Measurements from ENCODE around the gene CSNK2A3.

Gene CSNK2A3

GRCh38 chr11:11390068-11390771 is 37.2 kb upstream of the CSNK2A3 start:
- peaks cover 0 to 7% of the 10 kb centered on the region in 2 donors for H3K4me1 ChIP-seq (ENCODE audit: control insufficient read depth in 1 of 2, insufficient read depth in 2 of 2, low read length in 2 of 2)
- H3K36me3 ChIP-seq (ENCODE audit: control insufficient read depth in 1 of 2, insufficient read depth in 2 of 2, low read length in 2 of 2) = no peaks in the 10 kb centered on the region
- no peaks in the 10 kb centered on the region for H3K9me3 ChIP-seq (ENCODE audit: control insufficient read depth in 1 of 2, low read length in 2 of 2)
- H3K27ac ChIP-seq (ENCODE audit: low read length) = no peak overlapping the region
- H3K4me3 ChIP-seq (ENCODE audit: low read depth in 1 of 2, low read length in 2 of 2) = no peak overlapping the region
- no peaks in the 10 kb centered on the region for H3K27me3 ChIP-seq (ENCODE audit: low read depth, low read length)

- peaks cover 0 to 7% of the 10 kb centered on the region in 2 donors for H3K4me1 ChIP-seq (ENCODE audit: control insufficient read depth in 1 of 2, insufficient read depth in 2 of 2, low read length in 2 of 2)
- H3K36me3 ChIP-seq (ENCODE audit: control insufficient read depth in 1 of 2, insufficient read depth in 2 of 2, low read length in 2 of 2) = no peaks in the 10 kb centered on the region
Measured at GRCh38 chr11:11389238-11389637, 36.2 kb upstream of the CSNK2A3 start.

GRCh38 chr11:11387622-11388305 is 34.7 kb upstream of the CSNK2A3 start:
- H3K4me3 ChIP-seq (ENCODE audit: low read depth in 1 of 2, low read length in 2 of 2) = no peak overlapping the region
- H3K27me3 ChIP-seq (ENCODE audit: low read depth, low read length) = no peaks in the 10 kb centered on the region
- H3K36me3 ChIP-seq (ENCODE audit: control insufficient read depth in 1 of 2, insufficient read depth in 2 of 2, low read length in 2 of 2) = no peaks in the 10 kb centered on the region
- H3K4me1 ChIP-seq (ENCODE audit: control insufficient read depth in 1 of 2, insufficient read depth in 2 of 2, low read length in 2 of 2) = peaks cover 0 to 7% of the 10 kb centered on the region in 2 donors
- no peak overlapping the region for H3K27ac ChIP-seq (ENCODE audit: low read length)
- H3K9me3 ChIP-seq (ENCODE audit: control insufficient read depth in 1 of 2, low read length in 2 of 2) = no peaks in the 10 kb centered on the region

More at GRCh38 chr11:11389238-11389637, 36.2 kb upstream of the CSNK2A3 start:
- no peaks in the 10 kb centered on the region for H3K9me3 ChIP-seq (ENCODE audit: control insufficient read depth in 1 of 2, low read length in 2 of 2)
- H3K4me3 ChIP-seq (ENCODE audit: low read depth in 1 of 2, low read length in 2 of 2) = no peak overlapping the region
- no peak overlapping the region for H3K27ac ChIP-seq (ENCODE audit: low read length)
- no peaks in the 10 kb centered on the region for H3K27me3 ChIP-seq (ENCODE audit: low read depth, low read length)

GRCh38 chr11:11387207-11387606 is 34.2 kb upstream of the CSNK2A3 start:
- Histone ChIP-seq H3K4me1 (ENCODE audit: control insufficient read depth in 1 of 2, insufficient read depth in 2 of 2, low read length in 2 of 2) (peaks cover 0 to 7% of the 10 kb centered on the region in 2 donors), H3K27ac (ENCODE audit: low read length) (no peak overlapping the region), H3K9me3 (ENCODE audit: control insufficient read depth in 1 of 2, low read length in 2 of 2) (no peaks in the 10 kb centered on the region), H3K36me3 (ENCODE audit: control insufficient read depth in 1 of 2, insufficient read depth in 2 of 2, low read length in 2 of 2) (no peaks in the 10 kb centered on the region), H3K27me3 (ENCODE audit: low read depth, low read length) (no peaks in the 10 kb centered on the region), H3K4me3 (ENCODE audit: low read depth in 1 of 2, low read length in 2 of 2) (no peak overlapping the region)

- no peak overlapping the region for H3K4me3 ChIP-seq (ENCODE audit: low read depth in 1 of 2, low read length in 2 of 2)
- no peaks in the 10 kb centered on the region for H3K27me3 ChIP-seq (ENCODE audit: low read depth, low read length)
- H3K36me3 ChIP-seq (ENCODE audit: control insufficient read depth in 1 of 2, insufficient read depth in 2 of 2, low read length in 2 of 2) = no peaks in the 10 kb centered on the region
Measured at GRCh38 chr11:11384829-11385228, 31.8 kb upstream of the CSNK2A3 start.

GRCh38 chr11:11383995-11384394 is 30.9 kb upstream of the CSNK2A3 start:
- H3K4me1 ChIP-seq (ENCODE audit: control insufficient read depth in 1 of 2, insufficient read depth in 2 of 2, low read length in 2 of 2) = no peaks in the 10 kb centered on the region
- no peaks in the 10 kb centered on the region for H3K9me3 ChIP-seq (ENCODE audit: control insufficient read depth in 1 of 2, low read length in 2 of 2)
- H3K27me3 ChIP-seq (ENCODE audit: low read depth, low read length) = no peaks in the 10 kb centered on the region
- H3K36me3 ChIP-seq (ENCODE audit: control insufficient read depth in 1 of 2, insufficient read depth in 2 of 2, low read length in 2 of 2) = no peaks in the 10 kb centered on the region
- no peak overlapping the region for H3K4me3 ChIP-seq (ENCODE audit: low read depth in 1 of 2, low read length in 2 of 2)
- no peak overlapping the region for H3K27ac ChIP-seq (ENCODE audit: low read length)

More at GRCh38 chr11:11384829-11385228, 31.8 kb upstream of the CSNK2A3 start:
- H3K9me3 ChIP-seq (ENCODE audit: control insufficient read depth in 1 of 2, low read length in 2 of 2) = no peaks in the 10 kb centered on the region
- H3K27ac ChIP-seq (ENCODE audit: low read length) = no peak overlapping the region
- H3K4me1 ChIP-seq (ENCODE audit: control insufficient read depth in 1 of 2, insufficient read depth in 2 of 2, low read length in 2 of 2) = no peaks in the 10 kb centered on the region

GRCh38 chr11:11382858-11383532 is 29.9 kb upstream of the CSNK2A3 start:
- Histone ChIP-seq H3K4me1 (ENCODE audit: control insufficient read depth in 1 of 2, insufficient read depth in 2 of 2, low read length in 2 of 2) (no peaks in the 10 kb centered on the region), H3K27me3 (ENCODE audit: low read depth, low read length) (no peaks in the 10 kb centered on the region), H3K27ac (ENCODE audit: low read length) (no peak overlapping the region), H3K36me3 (ENCODE audit: control insufficient read depth in 1 of 2, insufficient read depth in 2 of 2, low read length in 2 of 2) (no peaks in the 10 kb centered on the region), H3K9me3 (ENCODE audit: control insufficient read depth in 1 of 2, low read length in 2 of 2) (no peaks in the 10 kb centered on the region), H3K4me3 (ENCODE audit: low read depth in 1 of 2, low read length in 2 of 2) (no peak overlapping the region)

GRCh38 chr11:11381471-11382105 is 28.5 kb upstream of the CSNK2A3 start:
- Histone ChIP-seq H3K4me1 (ENCODE audit: control insufficient read depth in 1 of 2, insufficient read depth in 2 of 2, low read length in 2 of 2) (no peaks in the 10 kb centered on the region), H3K9me3 (ENCODE audit: control insufficient read depth in 1 of 2, low read length in 2 of 2) (no peaks in the 10 kb centered on the region), H3K27ac (ENCODE audit: low read length) (no peak overlapping the region), H3K4me3 (ENCODE audit: low read depth in 1 of 2, low read length in 2 of 2) (no peak overlapping the region), H3K36me3 (ENCODE audit: control insufficient read depth in 1 of 2, insufficient read depth in 2 of 2, low read length in 2 of 2) (no peaks in the 10 kb centered on the region), H3K27me3 (ENCODE audit: low read depth, low read length) (no peaks in the 10 kb centered on the region)

GRCh38 chr11:11380883-11381282 is 27.8 kb upstream of the CSNK2A3 start:
- no peaks in the 10 kb centered on the region for H3K27me3 ChIP-seq (ENCODE audit: low read depth, low read length)
- H3K36me3 ChIP-seq (ENCODE audit: control insufficient read depth in 1 of 2, insufficient read depth in 2 of 2, low read length in 2 of 2) = no peaks in the 10 kb centered on the region
- no peak overlapping the region for H3K4me3 ChIP-seq (ENCODE audit: low read depth in 1 of 2, low read length in 2 of 2)
- H3K27ac ChIP-seq (ENCODE audit: low read length) = no peak overlapping the region
- no peaks in the 10 kb centered on the region for H3K9me3 ChIP-seq (ENCODE audit: control insufficient read depth in 1 of 2, low read length in 2 of 2)
- no peaks in the 10 kb centered on the region for H3K4me1 ChIP-seq (ENCODE audit: control insufficient read depth in 1 of 2, insufficient read depth in 2 of 2, low read length in 2 of 2)

- no peaks in the 10 kb centered on the region for H3K36me3 ChIP-seq (ENCODE audit: control insufficient read depth in 1 of 2, insufficient read depth in 2 of 2, low read length in 2 of 2)
- H3K27me3 ChIP-seq (ENCODE audit: low read depth, low read length) = no peaks in the 10 kb centered on the region
- no peaks in the 10 kb centered on the region for H3K9me3 ChIP-seq (ENCODE audit: control insufficient read depth in 1 of 2, low read length in 2 of 2)
- H3K4me3 ChIP-seq (ENCODE audit: low read depth in 1 of 2, low read length in 2 of 2) = no peak overlapping the region
- H3K27ac ChIP-seq (ENCODE audit: low read length) = no peak overlapping the region
- no peaks in the 10 kb centered on the region for H3K4me1 ChIP-seq (ENCODE audit: control insufficient read depth in 1 of 2, insufficient read depth in 2 of 2, low read length in 2 of 2)
Measured at GRCh38 chr11:11380340-11380739, 27.3 kb upstream of the CSNK2A3 start.

GRCh38 chr11:11379661-11380060 is 26.6 kb upstream of the CSNK2A3 start:
- Histone ChIP-seq H3K36me3 (ENCODE audit: control insufficient read depth in 1 of 2, insufficient read depth in 2 of 2, low read length in 2 of 2) (no peaks in the 10 kb centered on the region), H3K4me1 (ENCODE audit: control insufficient read depth in 1 of 2, insufficient read depth in 2 of 2, low read length in 2 of 2) (no peaks in the 10 kb centered on the region), H3K27me3 (ENCODE audit: low read depth, low read length) (no peaks in the 10 kb centered on the region), H3K4me3 (ENCODE audit: low read depth in 1 of 2, low read length in 2 of 2) (no peak overlapping the region), H3K9me3 (ENCODE audit: control insufficient read depth in 1 of 2, low read length in 2 of 2) (no peaks in the 10 kb centered on the region), H3K27ac (ENCODE audit: low read length) (no peak overlapping the region)

Measured in muscle layer of duodenum (tissue), 2 donors.